ENCODE data around the gene SEZ6L.

SEZ6L gene

GRCh38 chr22:26265909-26266308, 96.6 kb downstream of the SEZ6L start:
- TF ChIP-seq ZNF274 (IDR thresholded peaks at IDR 0.05; ENCODE audit: low read depth, low read length) = no peak
- TF ChIP-seq YY1 (IDR thresholded peaks at IDR 0.05; ENCODE audit: insufficient read depth, insufficient read length) = no peak
- no peak for TF ChIP-seq SUZ12 (IDR thresholded peaks at IDR 0.05; ENCODE audit: extremely low read depth, insufficient read depth, insufficient read length)
- Histone ChIP-seq H3K9ac (ENCODE audit: insufficient read length, low read depth) (no peak overlapping the region), H3K27me3 (ENCODE audit: insufficient read depth, insufficient read length) (no peaks in the 10 kb centered on the region), H3K4me1 (ENCODE audit: insufficient read depth, insufficient read length) (no peaks in the 10 kb centered on the region), H3K36me3 (ENCODE audit: insufficient read depth, insufficient read length, low read length) (no peaks in the 10 kb centered on the region), H3K9me3 (ENCODE audit: insufficient read depth, low read length) (no peaks in the 10 kb centered on the region), H3K4me3 (ENCODE audit: insufficient read length, low read depth) (no peak overlapping the region)
- no peak for DNase-seq (ENCODE audit: low read depth, low spot score)

- Histone ChIP-seq H3K9me3 (ENCODE audit: insufficient read depth, low read length) (no peaks in the 10 kb centered on the region), H3K27me3 (ENCODE audit: insufficient read depth, insufficient read length) (no peaks in the 10 kb centered on the region), H3K9ac (ENCODE audit: insufficient read length, low read depth) (no peak overlapping the region), H3K4me1 (ENCODE audit: insufficient read depth, insufficient read length) (no peaks in the 10 kb centered on the region), H3K4me3 (ENCODE audit: insufficient read length, low read depth) (no peak overlapping the region), H3K36me3 (ENCODE audit: insufficient read depth, insufficient read length, low read length) (no peaks in the 10 kb centered on the region)
- TF ChIP-seq ZNF274 (IDR thresholded peaks at IDR 0.05; ENCODE audit: low read depth, low read length) (no peak), SUZ12 (IDR thresholded peaks at IDR 0.05; ENCODE audit: extremely low read depth, insufficient read depth, insufficient read length) (no peak), YY1 (IDR thresholded peaks at IDR 0.05; ENCODE audit: insufficient read depth, insufficient read length) (no peak)
- DNase-seq (ENCODE audit: low read depth, low spot score) = no peak
These were observed 98.6 kb downstream of the SEZ6L start for GRCh38 chr22:26267856-26268255.

- TF ChIP-seq ZNF274 (IDR thresholded peaks at IDR 0.05; ENCODE audit: low read depth, low read length) (no peak), SUZ12 (IDR thresholded peaks at IDR 0.05; ENCODE audit: extremely low read depth, insufficient read depth, insufficient read length) (no peak), YY1 (IDR thresholded peaks at IDR 0.05; ENCODE audit: insufficient read depth, insufficient read length) (no peak)
- no peak overlapping the region for H3K4me3 ChIP-seq (ENCODE audit: insufficient read length, low read depth)
- no peak for DNase-seq (ENCODE audit: low read depth, low spot score)
- no peak overlapping the region for H3K9ac ChIP-seq (ENCODE audit: insufficient read length, low read depth)
- no peaks in the 10 kb centered on the region for H3K27me3 ChIP-seq (ENCODE audit: insufficient read depth, insufficient read length)
- no peaks in the 10 kb centered on the region for H3K4me1 ChIP-seq (ENCODE audit: insufficient read depth, insufficient read length)
- no peaks in the 10 kb centered on the region for H3K36me3 ChIP-seq (ENCODE audit: insufficient read depth, insufficient read length, low read length)
- H3K9me3 ChIP-seq (ENCODE audit: insufficient read depth, low read length) = no peaks in the 10 kb centered on the region
These were observed 100.3 kb downstream of the SEZ6L start for GRCh38 chr22:26269572-26269971.

GRCh38 chr22:26271427-26271826, 102.2 kb downstream of the SEZ6L start:
- DNase-seq (ENCODE audit: low read depth, low spot score) = no peak
- no peak overlapping the region for H3K9ac ChIP-seq (ENCODE audit: insufficient read length, low read depth)
- H3K9me3 ChIP-seq (ENCODE audit: insufficient read depth, low read length) = no peaks in the 10 kb centered on the region
- H3K27me3 ChIP-seq (ENCODE audit: insufficient read depth, insufficient read length) = no peaks in the 10 kb centered on the region
- H3K4me1 ChIP-seq (ENCODE audit: insufficient read depth, insufficient read length) = peaks cover 3% of the 10 kb centered on the region
- no peaks in the 10 kb centered on the region for H3K36me3 ChIP-seq (ENCODE audit: insufficient read depth, insufficient read length, low read length)
- no peak for TF ChIP-seq SUZ12 (IDR thresholded peaks at IDR 0.05; ENCODE audit: extremely low read depth, insufficient read depth, insufficient read length)
- no peak for TF ChIP-seq YY1 (IDR thresholded peaks at IDR 0.05; ENCODE audit: insufficient read depth, insufficient read length)
- no peak for TF ChIP-seq ZNF274 (IDR thresholded peaks at IDR 0.05; ENCODE audit: low read depth, low read length)
- H3K4me3 ChIP-seq (ENCODE audit: insufficient read length, low read depth) = no peak overlapping the region

- H3K36me3 ChIP-seq (ENCODE audit: insufficient read depth, insufficient read length, low read length) = no peaks in the 10 kb centered on the region
- H3K4me1 ChIP-seq (ENCODE audit: insufficient read depth, insufficient read length) = peaks cover 7% of the 10 kb centered on the region
- no peak overlapping the region for H3K4me3 ChIP-seq (ENCODE audit: insufficient read length, low read depth)
- DNase-seq (ENCODE audit: low read depth, low spot score) = no peak
- TF ChIP-seq ZNF274 (IDR thresholded peaks at IDR 0.05; ENCODE audit: low read depth, low read length) (no peak), SUZ12 (IDR thresholded peaks at IDR 0.05; ENCODE audit: extremely low read depth, insufficient read depth, insufficient read length) (no peak), YY1 (IDR thresholded peaks at IDR 0.05; ENCODE audit: insufficient read depth, insufficient read length) (no peak)
- no peaks in the 10 kb centered on the region for H3K9me3 ChIP-seq (ENCODE audit: insufficient read depth, low read length)
- no peaks in the 10 kb centered on the region for H3K27me3 ChIP-seq (ENCODE audit: insufficient read depth, insufficient read length)
- no peak overlapping the region for H3K9ac ChIP-seq (ENCODE audit: insufficient read length, low read depth)
These were observed 103.9 kb downstream of the SEZ6L start for GRCh38 chr22:26273011-26273675.

GRCh38 chr22:26276529-26277160, 107.4 kb downstream of the SEZ6L start:
- DNase-seq (ENCODE audit: low read depth, low spot score) = no peak
- TF ChIP-seq SUZ12 (IDR thresholded peaks at IDR 0.05; ENCODE audit: extremely low read depth, insufficient read depth, insufficient read length) (no peak), YY1 (IDR thresholded peaks at IDR 0.05; ENCODE audit: insufficient read depth, insufficient read length) (no peak), ZNF274 (IDR thresholded peaks at IDR 0.05; ENCODE audit: low read depth, low read length) (no peak)
- H3K4me1 ChIP-seq (ENCODE audit: insufficient read depth, insufficient read length) = peaks cover 7% of the 10 kb centered on the region
- H3K9me3 ChIP-seq (ENCODE audit: insufficient read depth, low read length) = no peaks in the 10 kb centered on the region
- no peaks in the 10 kb centered on the region for H3K36me3 ChIP-seq (ENCODE audit: insufficient read depth, insufficient read length, low read length)
- no peak overlapping the region for H3K9ac ChIP-seq (ENCODE audit: insufficient read length, low read depth)
- no peaks in the 10 kb centered on the region for H3K27me3 ChIP-seq (ENCODE audit: insufficient read depth, insufficient read length)
- H3K4me3 ChIP-seq (ENCODE audit: insufficient read length, low read depth) = no peak overlapping the region

GRCh38 chr22:26281941-26282340, 112.7 kb downstream of the SEZ6L start:
- H3K27me3 ChIP-seq (ENCODE audit: insufficient read depth, insufficient read length) = no peaks in the 10 kb centered on the region

More at GRCh38 chr22:26281941-26282340, 112.7 kb downstream of the SEZ6L start:
- Histone ChIP-seq H3K9me3 (ENCODE audit: insufficient read depth, low read length) (no peaks in the 10 kb centered on the region), H3K36me3 (ENCODE audit: insufficient read depth, insufficient read length, low read length) (no peaks in the 10 kb centered on the region), H3K9ac (ENCODE audit: insufficient read length, low read depth) (no peak overlapping the region), H3K4me3 (ENCODE audit: insufficient read length, low read depth) (no peak overlapping the region), H3K4me1 (ENCODE audit: insufficient read depth, insufficient read length) (no peaks in the 10 kb centered on the region)
- no peak for DNase-seq (ENCODE audit: low read depth, low spot score)
- TF ChIP-seq YY1 (IDR thresholded peaks at IDR 0.05; ENCODE audit: insufficient read depth, insufficient read length) = no peak
- TF ChIP-seq ZNF274 (IDR thresholded peaks at IDR 0.05; ENCODE audit: low read depth, low read length) = no peak
- TF ChIP-seq SUZ12 (IDR thresholded peaks at IDR 0.05; ENCODE audit: extremely low read depth, insufficient read depth, insufficient read length) = no peak
